ENCODE data around the gene RSAD1. TPM values are rescaled to one million over a fixed set of nuclear protein-coding genes. Genes with fewer than 3 reads are reported as not detected.
"Not testable (repeated sequence)": the region's sequence is repeated elsewhere in the genome, so short reads cannot be mapped to it uniquely, and the experiment has no call there.

RSAD1 gene
- total and polyA plus RNA-seq, 2 donors: 18.7 to 36.4 TPM

DNA sequence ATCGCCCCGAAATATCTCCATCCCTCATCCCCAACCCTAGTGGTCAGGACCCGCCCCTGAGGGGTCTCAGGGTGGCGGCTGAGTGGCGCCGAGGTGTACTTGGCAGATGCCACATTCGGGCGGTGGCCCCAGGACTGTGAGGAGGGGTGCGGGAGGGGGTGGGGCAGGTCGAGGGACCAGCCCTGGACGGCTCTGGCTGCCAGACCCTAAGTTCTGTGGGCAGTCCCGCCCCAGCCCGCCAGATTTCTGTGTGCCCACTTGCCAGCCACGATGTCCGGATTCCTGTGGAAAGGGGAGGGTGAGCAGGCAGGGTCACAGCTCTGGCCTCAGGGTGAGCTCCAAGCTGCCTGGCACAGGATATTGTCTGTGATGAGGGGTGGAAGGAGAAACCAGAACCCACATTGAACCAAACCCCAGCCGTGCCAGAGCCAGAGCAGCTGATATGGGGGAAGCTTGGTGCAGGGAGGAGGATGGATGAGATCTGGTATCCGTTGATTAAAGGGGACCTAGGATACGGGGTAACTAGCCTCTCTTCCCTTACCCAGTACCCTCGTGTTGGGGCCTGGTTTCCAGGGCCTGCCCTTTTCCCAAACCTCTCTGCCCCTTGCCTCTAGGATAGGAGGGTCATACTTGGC is 8.9 kb upstream of the RSAD1 start:
- H3K4me3 ChIP-seq (ENCODE audit: low read length in 2 of 2): no peak overlapping the region
- H3K9me3 ChIP-seq (ENCODE audit: control insufficient read depth in 2 of 2, insufficient read depth in 1 of 2, low read length in 1 of 2): peaks cover 0 to 4% of the 10 kb centered on the region in 2 donors
- WGBS: 80% methylated on average over 19 of the region's 19 CpGs
- DNase-seq (ENCODE audit: low read depth in 6 of 9, low spot score in 9 of 9): no peak
- peaks cover 0 to 19% of the 10 kb centered on the region in 2 donors for H3K4me1 ChIP-seq (ENCODE audit: control insufficient read depth in 2 of 2, insufficient read depth in 2 of 2, low read length in 2 of 2)
- no peaks in the 10 kb centered on the region for H3K36me3 ChIP-seq (ENCODE audit: control insufficient read depth in 2 of 2, insufficient read depth in 2 of 2, low read length in 1 of 2)
- no peak overlapping the region for H3K27ac ChIP-seq (ENCODE audit: low read depth in 1 of 2, low read length in 1 of 2)
- H3K27me3 ChIP-seq (ENCODE audit: control insufficient read depth in 2 of 2, insufficient read depth in 1 of 2, low read length in 1 of 2): peaks cover 19 to 54% of the 10 kb centered on the region in 2 donors

GRCh38 chr17:50470426-50470825 is 8.2 kb upstream of the RSAD1 start:
- peaks cover 19 to 51% of the 10 kb centered on the region in 2 donors for H3K27me3 ChIP-seq (ENCODE audit: control insufficient read depth in 2 of 2, insufficient read depth in 1 of 2, low read length in 1 of 2)
- no peak overlapping the region for H3K4me3 ChIP-seq (ENCODE audit: low read length in 2 of 2)
- H3K36me3 ChIP-seq (ENCODE audit: control insufficient read depth in 2 of 2, insufficient read depth in 2 of 2, low read length in 1 of 2): no peaks in the 10 kb centered on the region
- 84% methylated on average over 6 of the region's 6 CpGs for WGBS
- peaks cover 0 to 19% of the 10 kb centered on the region in 2 donors for H3K4me1 ChIP-seq (ENCODE audit: control insufficient read depth in 2 of 2, insufficient read depth in 2 of 2, low read length in 2 of 2)
- no peak for DNase-seq (ENCODE audit: low read depth in 6 of 9, low spot score in 9 of 9)
- peaks cover 0 to 4% of the 10 kb centered on the region in 2 donors for H3K9me3 ChIP-seq (ENCODE audit: control insufficient read depth in 2 of 2, insufficient read depth in 1 of 2, low read length in 1 of 2)
- H3K27ac ChIP-seq (ENCODE audit: low read depth in 1 of 2, low read length in 1 of 2): no peak overlapping the region

DNA sequence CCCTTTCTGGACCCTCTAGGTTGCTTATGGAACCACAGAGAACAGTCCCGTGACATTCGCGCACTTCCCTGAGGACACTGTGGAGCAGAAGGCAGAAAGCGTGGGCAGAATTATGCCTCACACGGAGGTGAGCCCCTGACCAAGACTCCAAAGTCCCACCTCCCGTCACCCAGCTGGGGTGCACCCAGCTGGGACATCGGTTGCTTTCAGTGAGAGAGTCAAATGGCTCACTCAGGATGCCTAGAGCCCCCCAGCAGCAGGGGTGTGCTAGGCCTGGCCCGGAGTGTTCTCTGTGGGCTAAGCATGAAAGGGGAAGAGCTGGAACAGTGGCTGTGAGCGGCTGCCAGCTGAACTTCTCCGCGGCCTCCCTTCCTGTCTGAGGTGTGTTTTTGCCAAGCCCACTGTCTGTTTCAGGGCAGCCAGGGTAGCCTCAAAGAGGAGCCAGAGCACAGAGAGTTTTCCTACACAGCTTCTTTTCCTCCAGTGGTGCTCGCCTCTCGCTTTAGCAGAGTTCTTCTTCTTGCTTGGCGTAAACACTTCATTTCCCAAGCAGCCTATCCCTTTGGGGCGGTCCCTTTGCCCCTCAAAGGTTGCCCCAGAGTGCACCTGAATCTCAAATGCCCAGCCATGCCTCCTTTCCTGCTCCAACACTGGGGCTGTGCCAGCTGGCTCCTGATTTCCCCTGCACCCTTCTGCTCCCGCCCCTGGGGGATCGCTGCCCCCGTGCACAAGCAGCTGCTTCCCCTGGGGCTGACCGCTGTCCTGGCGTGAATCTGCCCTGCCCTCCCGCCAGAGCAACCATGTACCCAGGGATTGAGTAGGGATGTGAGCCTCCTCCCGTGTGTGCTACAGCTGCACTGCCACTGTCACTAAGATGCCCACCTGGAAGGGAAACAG is 7.4 kb upstream of the RSAD1 start:
- H3K4me3 ChIP-seq (ENCODE audit: low read length in 2 of 2): no peak overlapping the region
- WGBS: 62% methylated on average over 22 of the region's 22 CpGs
- peaks cover 19 to 52% of the 10 kb centered on the region in 2 donors for H3K27me3 ChIP-seq (ENCODE audit: control insufficient read depth in 2 of 2, insufficient read depth in 1 of 2, low read length in 1 of 2)
- H3K27ac ChIP-seq (ENCODE audit: low read depth in 1 of 2, low read length in 1 of 2): no peak overlapping the region
- H3K36me3 ChIP-seq (ENCODE audit: control insufficient read depth in 2 of 2, insufficient read depth in 2 of 2, low read length in 1 of 2): no peaks in the 10 kb centered on the region
- peak in 3 of 9 donors; percentile 8 to 38 (median 12) for DNase-seq (ENCODE audit: low read depth in 6 of 9, low spot score in 9 of 9)
- peaks cover 0 to 4% of the 10 kb centered on the region in 2 donors for H3K9me3 ChIP-seq (ENCODE audit: control insufficient read depth in 2 of 2, insufficient read depth in 1 of 2, low read length in 1 of 2)
- H3K4me1 ChIP-seq (ENCODE audit: control insufficient read depth in 2 of 2, insufficient read depth in 2 of 2, low read length in 2 of 2): peaks cover 0 to 19% of the 10 kb centered on the region in 2 donors

GRCh38 chr17:50472286-50472685 is 6.4 kb upstream of the RSAD1 start:
- 98% methylated on average over 10 of the region's 10 CpGs for WGBS
- DNase-seq (ENCODE audit: low read depth in 6 of 9, low spot score in 9 of 9): no peak

DNA sequence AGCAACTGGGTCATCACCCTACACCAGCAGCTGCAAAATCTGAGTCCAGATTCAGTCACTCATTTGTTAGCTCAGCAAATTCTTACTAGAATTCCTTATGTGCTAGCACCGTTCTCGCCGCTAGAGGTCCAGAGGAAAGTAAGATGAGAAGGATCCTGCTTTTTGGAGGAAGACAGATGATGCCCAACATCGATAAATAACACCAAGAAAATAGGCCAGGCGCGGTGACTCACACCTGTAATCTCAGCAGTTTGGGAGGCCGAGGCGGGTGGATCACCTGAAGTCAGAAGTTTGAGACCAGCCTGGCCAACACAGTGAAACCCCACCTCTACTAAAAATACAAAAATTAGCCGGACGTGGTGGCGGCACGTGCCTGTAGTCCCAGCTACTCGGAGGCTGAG is 5.9 kb upstream of the RSAD1 start:
- H3K9me3 ChIP-seq (ENCODE audit: control insufficient read depth in 2 of 2, insufficient read depth in 1 of 2, low read length in 1 of 2); DNase-seq (ENCODE audit: low read depth in 6 of 9, low spot score in 9 of 9); H3K36me3 ChIP-seq (ENCODE audit: control insufficient read depth in 2 of 2, insufficient read depth in 2 of 2, low read length in 1 of 2); H3K27ac ChIP-seq (ENCODE audit: low read depth in 1 of 2, low read length in 1 of 2); H3K4me3 ChIP-seq (ENCODE audit: low read length in 2 of 2): not testable (repeated sequence)
- Histone ChIP-seq H3K27me3 (ENCODE audit: control insufficient read depth in 2 of 2, insufficient read depth in 1 of 2, low read length in 1 of 2) (peaks cover 18 to 41% of the 10 kb centered on the region in 2 donors), H3K4me1 (ENCODE audit: control insufficient read depth in 2 of 2, insufficient read depth in 2 of 2, low read length in 2 of 2) (peaks cover 0 to 20% of the 10 kb centered on the region in 2 donors)
- 95% methylated on average over 13 of the region's 13 CpGs for WGBS

More at GRCh38 chr17:50472286-50472685, 6.4 kb upstream of the RSAD1 start:
- no peaks in the 10 kb centered on the region for H3K36me3 ChIP-seq (ENCODE audit: control insufficient read depth in 2 of 2, insufficient read depth in 2 of 2, low read length in 1 of 2)
- H3K4me3 ChIP-seq (ENCODE audit: low read length in 2 of 2): no peak overlapping the region
- H3K27ac ChIP-seq (ENCODE audit: low read depth in 1 of 2, low read length in 1 of 2): no peak overlapping the region
- H3K27me3 ChIP-seq (ENCODE audit: control insufficient read depth in 2 of 2, insufficient read depth in 1 of 2, low read length in 1 of 2): peaks cover 19 to 46% of the 10 kb centered on the region in 2 donors
- peaks cover 0 to 4% of the 10 kb centered on the region in 2 donors for H3K9me3 ChIP-seq (ENCODE audit: control insufficient read depth in 2 of 2, insufficient read depth in 1 of 2, low read length in 1 of 2)
- H3K4me1 ChIP-seq (ENCODE audit: control insufficient read depth in 2 of 2, insufficient read depth in 2 of 2, low read length in 2 of 2): peaks cover 0 to 19% of the 10 kb centered on the region in 2 donors

- 97% methylated on average over 11 of the region's 11 CpGs for WGBS
- Histone ChIP-seq H3K27ac (ENCODE audit: low read depth in 1 of 2, low read length in 1 of 2) (no peak overlapping the region), H3K4me1 (ENCODE audit: control insufficient read depth in 2 of 2, insufficient read depth in 2 of 2, low read length in 2 of 2) (peaks cover 6 to 28% of the 10 kb centered on the region in 2 donors), H3K9me3 (ENCODE audit: control insufficient read depth in 2 of 2, insufficient read depth in 1 of 2, low read length in 1 of 2) (peaks cover 0 to 4% of the 10 kb centered on the region in 2 donors), H3K36me3 (ENCODE audit: control insufficient read depth in 2 of 2, insufficient read depth in 2 of 2, low read length in 1 of 2) (no peaks in the 10 kb centered on the region), H3K27me3 (ENCODE audit: control insufficient read depth in 2 of 2, insufficient read depth in 1 of 2, low read length in 1 of 2) (peaks cover 8 to 29% of the 10 kb centered on the region in 2 donors), H3K4me3 (ENCODE audit: low read length in 2 of 2) (no peak overlapping the region)
- no peak for DNase-seq (ENCODE audit: low read depth in 6 of 9, low spot score in 9 of 9)
These were observed 4.8 kb upstream of the RSAD1 start for GRCh38 chr17:50473901-50474300.

DNA sequence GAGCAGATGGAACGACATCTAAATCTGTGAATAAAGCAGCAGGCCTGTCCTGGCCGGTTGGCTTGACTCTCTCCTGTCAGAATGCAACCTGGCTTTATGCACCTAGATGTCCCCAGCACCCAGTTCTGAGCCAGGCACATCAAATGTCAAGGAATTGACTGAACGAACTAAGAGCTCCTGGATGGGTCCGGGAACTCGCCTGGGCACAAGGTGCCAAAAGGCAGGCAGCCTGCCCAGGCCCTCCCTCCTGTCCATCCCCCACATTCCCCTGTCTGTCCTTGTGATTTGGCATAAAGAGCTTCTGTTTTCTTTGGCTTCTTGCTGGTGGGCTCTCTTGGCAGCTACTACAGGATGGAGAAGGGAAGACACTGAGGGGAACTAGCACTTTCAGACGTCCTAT is 4.1 kb upstream of the RSAD1 start:
- H3K36me3 ChIP-seq (ENCODE audit: control insufficient read depth in 2 of 2, insufficient read depth in 2 of 2, low read length in 1 of 2): no peaks in the 10 kb centered on the region
- peaks cover 7 to 25% of the 10 kb centered on the region in 2 donors for H3K4me1 ChIP-seq (ENCODE audit: control insufficient read depth in 2 of 2, insufficient read depth in 2 of 2, low read length in 2 of 2)
- H3K4me3 ChIP-seq (ENCODE audit: low read length in 2 of 2): no peak overlapping the region
- DNase-seq (ENCODE audit: low read depth in 6 of 9, low spot score in 9 of 9): no peak
- 90% methylated on average over 6 of the region's 6 CpGs for WGBS
- peaks cover 2 to 23% of the 10 kb centered on the region in 2 donors for H3K27me3 ChIP-seq (ENCODE audit: control insufficient read depth in 2 of 2, insufficient read depth in 1 of 2, low read length in 1 of 2)
- no peak overlapping the region for H3K27ac ChIP-seq (ENCODE audit: low read depth in 1 of 2, low read length in 1 of 2)
- H3K9me3 ChIP-seq (ENCODE audit: control insufficient read depth in 2 of 2, insufficient read depth in 1 of 2, low read length in 1 of 2): peaks cover 0 to 2% of the 10 kb centered on the region in 2 donors

- no peaks in the 10 kb centered on the region for H3K9me3 ChIP-seq (ENCODE audit: control insufficient read depth in 2 of 2, insufficient read depth in 1 of 2, low read length in 1 of 2)
- H3K36me3 ChIP-seq (ENCODE audit: control insufficient read depth in 2 of 2, insufficient read depth in 2 of 2, low read length in 1 of 2): peaks cover 2 to 3% of the 10 kb centered on the region in 2 donors
- no peak for DNase-seq (ENCODE audit: low read depth in 6 of 9, low spot score in 9 of 9)
- peaks cover 0 to 15% of the 10 kb centered on the region in 2 donors for H3K27me3 ChIP-seq (ENCODE audit: control insufficient read depth in 2 of 2, insufficient read depth in 1 of 2, low read length in 1 of 2)
- no peak overlapping the region for H3K4me3 ChIP-seq (ENCODE audit: low read length in 2 of 2)
- no peak overlapping the region for H3K27ac ChIP-seq (ENCODE audit: low read depth in 1 of 2, low read length in 1 of 2)
- 94% methylated on average over 4 of the region's 4 CpGs for WGBS
- peaks cover 10 to 31% of the 10 kb centered on the region in 2 donors for H3K4me1 ChIP-seq (ENCODE audit: control insufficient read depth in 2 of 2, insufficient read depth in 2 of 2, low read length in 2 of 2)
These were observed 3.3 kb upstream of the RSAD1 start for GRCh38 chr17:50475362-50475761.

All from thymus (tissue), 11 donors.